ENCODE results near the gene PDLIM7.

DNA sequence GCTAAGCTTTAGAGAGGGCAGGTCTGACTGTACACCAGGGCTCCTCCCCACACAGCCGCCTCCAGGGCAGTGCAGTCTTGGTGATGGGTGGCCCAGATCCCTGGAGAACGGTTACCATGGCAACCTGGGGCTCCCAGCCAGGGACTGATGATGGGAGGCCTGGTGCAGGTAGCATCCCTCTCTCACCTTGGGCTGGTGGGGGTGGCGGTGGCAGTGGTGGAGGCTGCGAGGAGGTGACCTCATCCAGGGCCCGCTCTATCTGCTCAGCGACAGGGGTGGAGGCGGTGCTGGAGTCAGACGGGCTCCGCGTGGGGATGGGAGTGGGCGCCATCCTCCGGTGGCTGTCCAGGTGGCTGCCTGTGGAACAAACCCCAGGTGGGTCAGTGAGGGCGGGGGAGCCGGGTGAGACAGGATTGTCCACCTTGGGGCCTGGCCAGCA is 38.5 kb downstream of the PDLIM7 start:
- TF ChIP-seq, protein P1, sequence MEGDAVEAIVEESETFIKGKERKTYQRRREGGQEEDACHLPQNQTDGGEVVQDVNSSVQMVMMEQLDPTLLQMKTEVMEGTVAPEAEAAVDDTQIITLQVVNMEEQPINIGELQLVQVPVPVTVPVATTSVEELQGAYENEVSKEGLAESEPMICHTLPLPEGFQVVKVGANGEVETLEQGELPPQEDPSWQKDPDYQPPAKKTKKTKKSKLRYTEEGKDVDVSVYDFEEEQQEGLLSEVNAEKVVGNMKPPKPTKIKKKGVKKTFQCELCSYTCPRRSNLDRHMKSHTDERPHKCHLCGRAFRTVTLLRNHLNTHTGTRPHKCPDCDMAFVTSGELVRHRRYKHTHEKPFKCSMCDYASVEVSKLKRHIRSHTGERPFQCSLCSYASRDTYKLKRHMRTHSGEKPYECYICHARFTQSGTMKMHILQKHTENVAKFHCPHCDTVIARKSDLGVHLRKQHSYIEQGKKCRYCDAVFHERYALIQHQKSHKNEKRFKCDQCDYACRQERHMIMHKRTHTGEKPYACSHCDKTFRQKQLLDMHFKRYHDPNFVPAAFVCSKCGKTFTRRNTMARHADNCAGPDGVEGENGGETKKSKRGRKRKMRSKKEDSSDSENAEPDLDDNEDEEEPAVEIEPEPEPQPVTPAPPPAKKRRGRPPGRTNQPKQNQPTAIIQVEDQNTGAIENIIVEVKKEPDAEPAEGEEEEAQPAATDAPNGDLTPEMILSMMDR (IDR thresholded peaks at IDR 0.05; ENCODE audit: low read length) = no peak
- no peak for TF ChIP-seq EZH2 (IDR thresholded peaks at IDR 0.05; ENCODE audit: borderline replicate concordance, low read length)

All from OCI-LY1 (cell line).